Natural killer cell (primary cell): Measurements from ENCODE around the gene SCYL1. TPM values are rescaled to one million over a fixed set of nuclear protein-coding genes. Genes with fewer than 3 reads are reported as not detected.
A peak's percentile ranks its signal among the peaks of the same experiment; 100 is the strongest.

Source experiments
- ATAC-seq, 3 donors: fragments of 150-1000 bp in 2 of 3; fragments of 200-7000 bp in 1 of 3; cut with Tn5 transposase; 1 replicate in 1 of 3; 2 replicates in 2 of 3; pipeline ENCODE4 v1.10.0; 2021; ENCODE audit warnings: mild to moderate bottlenecking in 2 of 3, moderate library complexity in 2 of 3
- DNase-seq, 2 donors: peaks; one replicate each; pipeline versions ENCODE4 v3.0.0 to v3.0.0-alpha.2; 2013 to 2021; ENCODE audit warnings: mixed read lengths in 1 of 2
- H3K27ac ChIP-seq: one replicate; pipeline ENCODE4 v1.5.1; 2013; ENCODE audit warnings: mild to moderate bottlenecking, low read length
- H3K27me3 ChIP-seq: one replicate; pipeline ENCODE4 v1.6.1; 2013; ENCODE audit warnings: low read length; ENCODE audit not compliant: control insufficient read depth, insufficient read depth
- H3K36me3 ChIP-seq: one replicate; pipeline ENCODE4 v1.6.1; 2013; ENCODE audit warnings: low read length; ENCODE audit not compliant: control insufficient read depth, insufficient read depth
- H3K4me1 ChIP-seq: one replicate; pipeline ENCODE4 v1.6.1; 2013; ENCODE audit warnings: low read length; ENCODE audit not compliant: control insufficient read depth, insufficient read depth
- H3K4me3 ChIP-seq: one replicate; pipeline ENCODE4 v1.5.1; 2013; ENCODE audit warnings: low read length
- H3K9me3 ChIP-seq: one replicate; pipeline ENCODE4 v1.6.1; 2013; ENCODE audit warnings: low read length; ENCODE audit not compliant: control insufficient read depth, insufficient read depth
- H3K27ac Mint-ChIP-seq, 2 donors: one replicate each; pipeline ENCODE4 v1.8.0; 2022; ENCODE audit warnings: mild to moderate bottlenecking in 2 of 2, mixed read lengths in 2 of 2, moderate library complexity in 1 of 2
- H3K27me3 Mint-ChIP-seq, 2 donors: one replicate each; pipeline ENCODE4 v1.8.0; 2022; ENCODE audit warnings: low read depth in 2 of 2, mixed read lengths in 2 of 2
- H3K36me3 Mint-ChIP-seq: one replicate; pipeline ENCODE4 v1.8.0; 2022; ENCODE audit warnings: mixed read lengths
- H3K4me1 Mint-ChIP-seq, 2 donors: one replicate each; pipeline ENCODE4 v1.8.0; 2022; ENCODE audit warnings: mixed read lengths in 2 of 2
- H3K4me3 Mint-ChIP-seq: one replicate; pipeline ENCODE4 v1.8.0; 2022; ENCODE audit warnings: mild to moderate bottlenecking, moderate library complexity, mixed read lengths
- H3K9me3 Mint-ChIP-seq, 2 donors: one replicate each; pipeline ENCODE4 v1.8.0; 2022; ENCODE audit warnings: mixed read lengths in 2 of 2
- CTCF ChIP-seq: fragments of 200-600 bp; IDR thresholded peaks from one replicate; pipeline ENCODE4 v1.8.0; 2022; ENCODE audit warnings: antibody characterized with exemption
- WGBS: methylation state at CpG from one replicate; pipeline ENCODE4 v1.1.7; 2013; ENCODE audit warnings: missing lambda C conversion rate; ENCODE audit not compliant: insufficient coverage; 5-methylcytosine and 5-hydroxymethylcytosine counted together
- intact Hi-C: fragments of 100-400 bp; cut with micrococcal nuclease; formaldehyde crosslinking; loops from one replicate; pipeline ENCODE4 v1.14.2; 2022
- total RNA-seq, 4 donors: library from RNA; stranded (reverse); fragments of 120-200 nt in 1 of 4; gene quantifications; one replicate each; pipeline versions ENCODE4 v1.2.3 to v1.2.4, GENCODE V29; 2013 to 2022

The SCYL1 gene
- total RNA-seq, 3 donors from 2014 or later (not counting 1 experiment from before 2014, with no cell fraction given) = 61.7 to 79.9 (median 71.3) TPM

DNA sequence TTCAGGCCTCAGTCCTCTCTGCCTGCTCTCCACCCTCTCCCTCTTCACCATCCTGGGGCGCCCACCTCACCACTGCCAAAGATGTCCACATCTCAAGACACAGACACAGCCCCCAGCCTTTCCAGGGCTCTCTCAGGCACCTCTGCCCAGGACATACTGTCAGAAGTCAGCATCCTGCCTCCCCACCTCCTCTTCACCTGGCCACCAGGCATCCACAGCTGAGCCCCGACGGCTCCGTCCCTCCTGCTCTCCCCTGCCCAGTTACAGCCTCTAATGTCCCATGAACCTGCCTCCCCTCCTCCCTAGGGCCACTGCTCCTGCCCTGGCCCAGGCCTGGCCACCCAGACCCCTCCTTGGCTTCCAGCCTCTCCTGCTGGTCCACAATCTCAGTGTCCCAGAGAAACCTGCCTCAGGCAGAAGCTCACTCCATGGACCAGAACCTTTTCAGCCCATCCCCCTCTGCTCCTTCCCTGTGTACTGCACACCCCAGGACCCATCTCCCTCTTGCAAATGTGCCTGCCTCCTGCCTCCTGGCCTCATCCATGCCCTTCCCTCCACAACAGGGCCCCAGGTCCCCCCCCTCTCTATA, 30.1 kb downstream of the SCYL1 start:
- peak overlapping the region; percentile 60 for H3K4me3 Mint-ChIP-seq
- 77% methylated on average over 4 of the region's 4 CpGs for WGBS
- Histone ChIP-seq H3K4me1 (peaks cover 73% of the 10 kb centered on the region), H3K36me3 (peaks cover 7% of the 10 kb centered on the region), H3K4me3 (no peak overlapping the region), H3K27me3 (no peaks in the 10 kb centered on the region), H3K27ac (peak overlapping the region; percentile 58), H3K9me3 (no peaks in the 10 kb centered on the region)
- intact Hi-C loops = no loop called here
- no peak for DNase-seq
- no peaks in the 10 kb centered on the region for H3K36me3 Mint-ChIP-seq
- no peaks in the 10 kb centered on the region for H3K27me3 Mint-ChIP-seq
- ATAC-seq = no peak
- TF ChIP-seq CTCF = no peak
- peaks cover 39 to 65% of the 10 kb centered on the region in 2 donors for H3K4me1 Mint-ChIP-seq
- peak overlapping the region; percentile 88 to 95 for H3K27ac Mint-ChIP-seq
- no peaks in the 10 kb centered on the region for H3K9me3 Mint-ChIP-seq

DNA sequence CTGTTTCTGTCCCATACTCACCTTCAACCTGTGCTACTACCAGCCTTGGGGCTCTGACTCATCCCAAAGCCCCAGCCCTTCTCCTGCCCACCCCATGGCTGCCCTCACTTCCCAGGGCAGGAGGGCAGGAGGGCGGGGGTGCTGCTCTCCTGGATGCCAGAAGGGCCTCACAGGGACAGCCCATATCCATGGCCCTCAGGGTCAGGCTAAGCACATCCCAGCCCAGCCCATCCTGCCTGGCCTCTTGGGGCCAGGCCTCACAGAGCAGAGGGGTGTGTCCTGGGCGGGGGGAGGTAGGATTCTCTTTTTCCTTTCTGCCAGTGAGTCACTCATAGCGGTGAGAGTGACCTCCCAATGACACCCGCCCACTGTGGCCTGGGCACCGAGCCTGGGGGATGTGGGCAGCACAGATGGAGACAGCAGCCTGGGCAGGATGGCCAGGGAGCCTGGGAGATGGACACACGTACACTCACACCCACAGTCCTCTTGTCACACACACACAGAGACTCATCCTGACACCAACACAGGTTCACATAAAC, 30.9 kb downstream of the SCYL1 start:
- H3K9me3 ChIP-seq = no peaks in the 10 kb centered on the region
- H3K36me3 ChIP-seq = peaks cover 7% of the 10 kb centered on the region
- no peak overlapping the region for H3K4me3 ChIP-seq
- ATAC-seq (peak in 1 of 3 donors; percentile 22), DNase-seq (no peak)
- intact Hi-C loops = no loop called here
- Mint-ChIP-seq H3K4me1 (peaks cover 39 to 73% of the 10 kb centered on the region in 2 donors), H3K27ac (peak overlapping the region; percentile 88 to 95), H3K4me3 (peak overlapping the region; percentile 62), H3K36me3 (no peaks in the 10 kb centered on the region), H3K9me3 (no peaks in the 10 kb centered on the region), H3K27me3 (no peaks in the 10 kb centered on the region)
- no peak for TF ChIP-seq CTCF
- H3K27me3 ChIP-seq = no peaks in the 10 kb centered on the region
- H3K4me1 ChIP-seq = peaks cover 73% of the 10 kb centered on the region
- WGBS = 51% methylated on average over 6 of the region's 6 CpGs
- peak overlapping the region; percentile 58 for H3K27ac ChIP-seq

DNA sequence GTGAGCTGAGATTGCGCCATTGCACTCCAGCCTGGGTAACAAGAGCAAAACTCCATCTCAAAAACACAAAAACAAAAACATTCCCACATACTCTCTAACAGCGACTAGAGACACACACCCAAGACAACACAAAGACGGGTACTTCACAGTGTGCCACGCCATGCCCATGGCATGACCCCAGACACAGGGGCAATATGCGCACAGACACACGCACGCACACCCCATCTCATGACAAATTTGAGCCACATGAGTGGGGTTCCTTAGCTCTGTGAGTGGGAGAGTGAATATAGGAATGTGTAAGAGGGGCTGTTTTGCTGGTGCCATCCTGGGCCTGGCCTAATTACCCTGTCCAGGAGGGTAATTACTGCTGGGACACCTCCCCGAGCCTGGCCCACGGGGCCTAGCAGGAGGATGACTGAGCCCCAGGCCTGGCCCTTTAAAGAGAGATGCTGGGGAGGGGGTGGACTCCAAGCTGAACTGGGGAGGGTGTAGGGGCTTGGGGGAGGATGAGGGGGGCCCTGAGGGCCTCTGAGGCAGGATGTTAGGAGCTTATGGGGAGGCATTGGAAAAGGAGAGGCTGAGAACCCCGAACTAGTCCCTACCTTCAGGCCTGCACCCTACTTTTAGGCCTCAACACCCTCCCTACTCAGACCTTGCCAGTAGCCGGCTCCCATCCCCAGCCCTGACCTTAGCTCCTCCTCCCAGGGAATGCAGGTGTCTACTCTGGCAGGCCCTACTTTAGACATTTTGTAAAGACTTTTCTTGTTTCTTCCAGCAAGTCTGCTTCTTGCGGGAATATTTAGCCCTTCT, 31.8 kb downstream of the SCYL1 start:
- H3K36me3 Mint-ChIP-seq = no peaks in the 10 kb centered on the region
- peak in 1 of 2 donors; percentile 38 for DNase-seq
- no peaks in the 10 kb centered on the region for H3K9me3 Mint-ChIP-seq
- no peak for TF ChIP-seq CTCF
- intact Hi-C loops = no loop called here
- ATAC-seq = no peak
- H3K27me3 ChIP-seq = no peaks in the 10 kb centered on the region
- peaks cover 72% of the 10 kb centered on the region for H3K4me1 ChIP-seq
- peak overlapping the region; percentile 91 for H3K4me3 Mint-ChIP-seq
- H3K4me3 ChIP-seq = peak overlapping the region; percentile 46
- H3K27ac ChIP-seq = peak overlapping the region; percentile 84
- H3K4me1 Mint-ChIP-seq = peaks cover 36 to 68% of the 10 kb centered on the region in 2 donors
- no peaks in the 10 kb centered on the region for H3K27me3 Mint-ChIP-seq
- WGBS = 88% methylated on average over 12 of the region's 12 CpGs
- H3K36me3 ChIP-seq = peaks cover 3% of the 10 kb centered on the region
- peak overlapping the region; percentile 88 to 95 for H3K27ac Mint-ChIP-seq
- H3K9me3 ChIP-seq = no peaks in the 10 kb centered on the region
